ENCODE measurements around the gene GARNL3. TPM values are rescaled to one million over a fixed set of nuclear protein-coding genes. Genes with fewer than 3 reads are reported as not detected.

Gene GARNL3
- total RNA-seq, 2 experiments from 2014 or later = 3.8 to 4.2 TPM

GRCh38 chr9:127290561-127291065 is 26.0 kb downstream of the GARNL3 start:
- Mint-ChIP-seq H3K4me1 (ENCODE audit: low read depth) (no peaks in the 10 kb centered on the region), H3K27me3 (peaks cover 30% of the 10 kb centered on the region), H3K9me3 (no peaks in the 10 kb centered on the region), H3K36me3 (ENCODE audit: low read depth) (peaks cover 2% of the 10 kb centered on the region), H3K27ac (no peak overlapping the region), H3K4me3 (no peak overlapping the region)
- POLR2A ChIA-PET = interaction anchor here (0.5 to 0.6 kb wide), 2 partner anchors 76 to 113 kb away, joined by 3 read pairs; no protein-coding TSS in a partner anchor
- DNase-seq (no peak), ATAC-seq (no peak)
- CTCF ChIA-PET = interaction anchor here (0.8 to 1.4 kb wide), 2 partner anchors 14 to 77 kb away, joined by 3 to 4 read pairs; no protein-coding TSS in a partner anchor
- intact Hi-C loops (cut with micrococcal nuclease) = no loop called here
- TF ChIP-seq CTCF (IDR thresholded peaks at IDR 0.05) = no peak

- Mint-ChIP-seq H3K4me3 (no peak overlapping the region), H3K27me3 (peaks cover 28% of the 10 kb centered on the region), H3K4me1 (ENCODE audit: low read depth) (no peaks in the 10 kb centered on the region), H3K9me3 (no peaks in the 10 kb centered on the region), H3K27ac (no peak overlapping the region), H3K36me3 (ENCODE audit: low read depth) (peaks cover 2% of the 10 kb centered on the region)
- ChIA-PET CTCF (interaction anchor here (0.8 to 1.4 kb wide), 3 partner anchors 15 to 78 kb away, joined by 3 to 4 read pairs (median 4); no protein-coding TSS in a partner anchor), POLR2A (interaction anchor here (0.5 to 0.6 kb wide), 2 partner anchors 77 to 114 kb away, joined by 3 read pairs; no protein-coding TSS in a partner anchor)
- no peak for TF ChIP-seq CTCF (IDR thresholded peaks at IDR 0.05)
- DNase-seq (no peak), ATAC-seq (no peak)
- intact Hi-C loops (cut with micrococcal nuclease) = no loop called here
Observed at GRCh38 chr9:127291246-127291778, 26.7 kb downstream of the GARNL3 start.

GRCh38 chr9:127292415-127292814 is 27.8 kb downstream of the GARNL3 start:
- CTCF ChIA-PET = interaction anchor here (1.3 kb wide), 1 partner anchor 16 kb away, joined by 4 read pairs; no protein-coding TSS in a partner anchor
- H3K27ac Mint-ChIP-seq = no peak overlapping the region

GRCh38 chr9:127293328-127293727 is 28.8 kb downstream of the GARNL3 start:
- DNase-seq (no peak), ATAC-seq (no peak)
- H3K9me3 Mint-ChIP-seq = no peaks in the 10 kb centered on the region
- TF ChIP-seq CTCF (IDR thresholded peaks at IDR 0.05) = no peak
- intact Hi-C loops (cut with micrococcal nuclease) = no loop called here
- H3K4me1 Mint-ChIP-seq (ENCODE audit: low read depth) = no peaks in the 10 kb centered on the region
- H3K27ac Mint-ChIP-seq = no peak overlapping the region
- CTCF ChIA-PET = no interaction called here
- peaks cover 20% of the 10 kb centered on the region for H3K27me3 Mint-ChIP-seq
- POLR2A ChIA-PET = no interaction called here
- peaks cover 2% of the 10 kb centered on the region for H3K36me3 Mint-ChIP-seq (ENCODE audit: low read depth)
- H3K4me3 Mint-ChIP-seq = no peak overlapping the region

More at GRCh38 chr9:127292415-127292814, 27.8 kb downstream of the GARNL3 start:
- Mint-ChIP-seq H3K4me1 (ENCODE audit: low read depth) (no peaks in the 10 kb centered on the region), H3K4me3 (no peak overlapping the region), H3K9me3 (no peaks in the 10 kb centered on the region), H3K27me3 (peaks cover 27% of the 10 kb centered on the region), H3K36me3 (ENCODE audit: low read depth) (peaks cover 2% of the 10 kb centered on the region)
- DNase-seq (no peak), ATAC-seq (no peak)
- intact Hi-C loops (cut with micrococcal nuclease) = no loop called here
- TF ChIP-seq CTCF (IDR thresholded peaks at IDR 0.05) = no peak
- POLR2A ChIA-PET = no interaction called here

GRCh38 chr9:127293767-127294166 is 29.2 kb downstream of the GARNL3 start:
- no peak for TF ChIP-seq CTCF (IDR thresholded peaks at IDR 0.05)
- H3K27ac Mint-ChIP-seq = no peak overlapping the region
- no peaks in the 10 kb centered on the region for H3K4me1 Mint-ChIP-seq (ENCODE audit: low read depth)
- POLR2A ChIA-PET = no interaction called here
- ATAC-seq (no peak), DNase-seq (no peak)
- intact Hi-C loops (cut with micrococcal nuclease) = no loop called here
- no peak overlapping the region for H3K4me3 Mint-ChIP-seq
- H3K27me3 Mint-ChIP-seq = peaks cover 18% of the 10 kb centered on the region
- H3K9me3 Mint-ChIP-seq = no peaks in the 10 kb centered on the region
- H3K36me3 Mint-ChIP-seq (ENCODE audit: low read depth) = peaks cover 2% of the 10 kb centered on the region
- CTCF ChIA-PET = no interaction called here
